ENCODE results near the gene GTF2F2. TPM values are rescaled to one million over a fixed set of nuclear protein-coding genes. Genes with fewer than 3 reads are reported as not detected.

The GTF2F2 gene
- total and polyA plus RNA-seq, 7 donors, result 18.5 to 32.7 (median 28.5) TPM

DNA sequence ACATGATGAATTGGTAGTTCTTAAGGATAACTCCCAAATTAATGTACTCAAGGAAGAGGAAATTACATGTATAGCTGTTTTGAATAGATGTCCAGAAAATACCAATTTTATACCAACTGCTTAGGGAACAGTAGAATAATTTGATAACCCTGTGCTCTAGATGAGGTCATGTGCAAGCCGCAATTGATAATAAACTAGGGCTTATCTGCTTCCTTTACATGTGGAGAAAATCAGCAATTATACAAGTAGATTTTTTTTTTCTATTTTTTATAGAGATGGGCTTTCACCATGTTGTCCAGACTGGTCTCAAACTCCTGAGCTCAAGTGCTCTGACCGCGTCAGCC, 211.4 kb downstream of the GTF2F2 start:
- Histone ChIP-seq H3K27ac (peak overlapping the region in 2 of 4 donors; percentile 4 to 41), H3K27me3 (no peaks in the 10 kb centered on the region), H3K4me1 (peaks cover 0 to 57% (median 29%) of the 10 kb centered on the region in 4 donors), H3K9me3 (no peaks in the 10 kb centered on the region), H3K36me3 (peaks cover 11 to 23% (median 13%) of the 10 kb centered on the region in 4 donors), H3K4me3 (no peak overlapping the region)
- 51 to 70% methylated on average over 3 of the region's 3 CpGs for WGBS, 2 donors
- TF ChIP-seq, protein P1, sequence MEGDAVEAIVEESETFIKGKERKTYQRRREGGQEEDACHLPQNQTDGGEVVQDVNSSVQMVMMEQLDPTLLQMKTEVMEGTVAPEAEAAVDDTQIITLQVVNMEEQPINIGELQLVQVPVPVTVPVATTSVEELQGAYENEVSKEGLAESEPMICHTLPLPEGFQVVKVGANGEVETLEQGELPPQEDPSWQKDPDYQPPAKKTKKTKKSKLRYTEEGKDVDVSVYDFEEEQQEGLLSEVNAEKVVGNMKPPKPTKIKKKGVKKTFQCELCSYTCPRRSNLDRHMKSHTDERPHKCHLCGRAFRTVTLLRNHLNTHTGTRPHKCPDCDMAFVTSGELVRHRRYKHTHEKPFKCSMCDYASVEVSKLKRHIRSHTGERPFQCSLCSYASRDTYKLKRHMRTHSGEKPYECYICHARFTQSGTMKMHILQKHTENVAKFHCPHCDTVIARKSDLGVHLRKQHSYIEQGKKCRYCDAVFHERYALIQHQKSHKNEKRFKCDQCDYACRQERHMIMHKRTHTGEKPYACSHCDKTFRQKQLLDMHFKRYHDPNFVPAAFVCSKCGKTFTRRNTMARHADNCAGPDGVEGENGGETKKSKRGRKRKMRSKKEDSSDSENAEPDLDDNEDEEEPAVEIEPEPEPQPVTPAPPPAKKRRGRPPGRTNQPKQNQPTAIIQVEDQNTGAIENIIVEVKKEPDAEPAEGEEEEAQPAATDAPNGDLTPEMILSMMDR (IDR thresholded peaks at IDR 0.05), result no peak
- TF ChIP-seq POLR2A (IDR thresholded peaks at IDR 0.05), result no peak
- no peak for TF ChIP-seq EP300 (IDR thresholded peaks at IDR 0.05)
- TF ChIP-seq POLR2AphosphoS5 (IDR thresholded peaks at IDR 0.05), result no peak
- intact Hi-C loops (cut with DNase I), result no loop called here
- DNase-seq, result no peak

DNA sequence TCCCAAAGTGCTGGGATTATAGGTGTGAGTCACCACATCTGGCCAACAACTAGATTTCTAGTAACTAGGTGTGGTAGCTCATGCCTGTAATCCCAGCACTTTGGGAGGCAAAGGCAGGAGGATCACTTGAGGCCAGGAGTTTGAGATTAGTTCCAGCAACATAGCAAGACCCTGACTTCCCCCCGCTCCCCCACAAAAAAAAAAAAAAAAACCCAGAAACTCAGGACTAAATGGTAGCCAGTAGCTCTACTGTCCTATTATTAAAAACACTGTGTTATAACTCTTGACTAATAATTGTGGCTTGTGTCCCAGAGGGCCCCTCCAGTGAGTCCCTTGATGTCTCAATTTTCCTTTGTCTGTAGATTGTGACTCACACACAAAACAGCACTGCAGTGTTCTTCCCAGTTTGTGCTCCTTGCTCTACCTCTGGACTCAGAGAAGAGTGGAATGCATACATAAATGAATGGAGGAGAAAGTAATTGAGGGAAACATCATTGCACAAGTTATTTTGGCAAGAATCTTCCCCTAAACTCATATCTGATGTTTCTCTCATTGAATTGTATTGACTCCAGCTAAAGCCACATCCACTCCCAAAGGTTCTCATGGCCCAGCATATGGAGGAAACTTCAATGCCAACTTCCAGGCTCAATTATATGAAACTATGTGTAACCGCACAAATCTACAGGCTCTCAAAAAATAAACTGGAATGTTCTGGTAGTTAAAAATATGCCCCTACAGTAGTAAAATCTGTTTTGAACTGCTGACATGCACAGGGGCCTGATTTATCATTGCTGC, 211.9 kb downstream of the GTF2F2 start:
- Histone ChIP-seq H3K9me3 (no peaks in the 10 kb centered on the region), H3K4me1 (peaks cover 0 to 63% (median 34%) of the 10 kb centered on the region in 4 donors), H3K4me3 (no peak overlapping the region), H3K27me3 (no peaks in the 10 kb centered on the region), H3K36me3 (peaks cover 12 to 29% (median 19%) of the 10 kb centered on the region in 4 donors), H3K27ac (peak overlapping the region in 2 of 4 donors; percentile 4 to 41)
- WGBS, 2 donors, result 93 to 96% methylated on average over 2 of the region's 2 CpGs
- intact Hi-C loops (cut with DNase I), result no loop called here
- TF ChIP-seq, protein P1 (IDR thresholded peaks at IDR 0.05), result no peak
- TF ChIP-seq POLR2AphosphoS5 (IDR thresholded peaks at IDR 0.05), result peak in 1 of 4 donors; percentile 7
- DNase-seq, result no peak

- H3K9me3 ChIP-seq, result no peaks in the 10 kb centered on the region
- 94 to 96% methylated on average over 3 of the region's 3 CpGs for WGBS, 2 donors
- no peaks in the 10 kb centered on the region for H3K27me3 ChIP-seq
- H3K4me3 ChIP-seq, result no peak overlapping the region
- no peak for DNase-seq
- intact Hi-C loops (cut with DNase I), result no loop called here
- H3K4me1 ChIP-seq, result peaks cover 0 to 69% (median 39%) of the 10 kb centered on the region in 4 donors
- peak overlapping the region in 1 of 4 donors; percentile 41 for H3K27ac ChIP-seq
- TF ChIP-seq, protein P1 (IDR thresholded peaks at IDR 0.05), result no peak
- TF ChIP-seq POLR2AphosphoS5 (IDR thresholded peaks at IDR 0.05), result no peak
- no peak for TF ChIP-seq POLR2A (IDR thresholded peaks at IDR 0.05)
- TF ChIP-seq EP300 (IDR thresholded peaks at IDR 0.05), result no peak
- peaks cover 12 to 35% (median 25%) of the 10 kb centered on the region in 4 donors for H3K36me3 ChIP-seq
Measured at GRCh38 chr13:45332831-45333219, 212.5 kb downstream of the GTF2F2 start.

DNA sequence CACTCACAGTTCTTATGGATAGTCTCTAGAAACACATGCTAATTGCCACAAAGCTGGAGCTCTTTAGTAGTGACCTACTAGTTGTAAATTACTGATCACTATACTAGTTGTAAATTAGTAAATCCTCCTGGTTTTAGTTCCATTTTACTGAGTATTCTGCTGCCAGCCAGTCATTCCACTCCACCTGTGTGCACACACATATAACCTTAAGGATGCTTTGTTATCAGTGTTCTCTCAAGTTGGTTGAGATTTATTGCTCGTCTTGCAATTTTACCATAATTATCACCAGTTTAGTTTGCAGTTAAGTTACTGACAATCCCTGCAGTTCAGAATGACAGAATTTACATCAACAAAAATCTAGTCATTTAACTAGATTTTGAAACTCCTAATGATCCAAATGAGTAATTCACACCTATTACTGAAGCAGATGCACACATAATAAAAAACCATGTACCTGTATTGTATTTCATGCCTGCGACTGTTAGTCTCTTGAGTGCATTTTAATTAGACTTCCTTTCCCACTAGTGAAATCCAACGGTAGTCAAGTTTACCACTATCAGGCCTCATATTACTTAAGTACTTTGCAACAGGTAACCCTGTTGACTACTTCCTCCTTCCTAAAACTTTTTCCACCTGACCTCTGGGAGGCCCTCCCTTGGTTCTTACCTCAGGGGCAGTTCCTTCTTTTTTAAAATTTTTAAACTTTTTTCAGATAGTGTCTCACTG, 213.1 kb downstream of the GTF2F2 start:
- peaks cover 0 to 74% (median 44%) of the 10 kb centered on the region in 4 donors for H3K4me1 ChIP-seq
- no peak for DNase-seq
- intact Hi-C loops (cut with DNase I), result no loop called here
- no peaks in the 10 kb centered on the region for H3K9me3 ChIP-seq
- no peak overlapping the region for H3K27ac ChIP-seq
- no peaks in the 10 kb centered on the region for H3K27me3 ChIP-seq
- peaks cover 15 to 40% (median 30%) of the 10 kb centered on the region in 4 donors for H3K36me3 ChIP-seq
- no peak overlapping the region for H3K4me3 ChIP-seq
- no peak for TF ChIP-seq POLR2A (IDR thresholded peaks at IDR 0.05)
- no peak for TF ChIP-seq POLR2AphosphoS5 (IDR thresholded peaks at IDR 0.05)
- 47 to 59% methylated on average over 3 of the region's 3 CpGs for WGBS, 2 donors

Small RNA genes lying within 50 kb of the gene (small RNA-seq; reads per million reads assigned to genes)
- gene AL138693.1 (0 reads per million in 3 donors), gene AL138963.2 (0 reads per million in 3 donors)

Other genes starting within 250 kb of the GTF2F2 start
- 1 to 10 TPM; 2.2 to 3.5 (median 3.0) TPM for gene NUFIP1, start 131.0 kb upstream of the GTF2F2 start, total RNA-seq
- gene NUFIP1, start 131.0 kb upstream of the GTF2F2 start, polyA plus RNA-seq, result 1 to 10 TPM; 1.6 to 2.7 (median 1.8) TPM
- gene GPALPP1, start 131.0 kb upstream of the GTF2F2 start, total RNA-seq, result 10 to 100 TPM; 26.3 to 40.7 (median 32.9) TPM
- 10 to 100 TPM in 1 of 3 donors, 1 to 10 TPM in 2; 7.8 to 12.0 (median 8.3) TPM for gene GPALPP1, start 131.0 kb upstream of the GTF2F2 start, polyA plus RNA-seq
- gene KCTD4, start 80.5 kb downstream of the GTF2F2 start, total RNA-seq, result 1 to 10 TPM; 1.4 to 6.8 (median 2.2) TPM
- gene KCTD4, start 80.5 kb downstream of the GTF2F2 start, polyA plus RNA-seq, result 1 to 10 TPM in 1 of 3 donors, under 1 TPM in 2; 0.22 to 1.2 (median 0.60) TPM
- gene TPT1, start 220.7 kb downstream of the GTF2F2 start, total RNA-seq, result 1,000 to 10,000 TPM; 3,556 to 5,645 (median 4,871) TPM
- over 10,000 TPM in 2 of 3 donors, 1,000 to 10,000 TPM in 1; 6,420 to 14,118 (median 13,579) TPM for gene TPT1, start 220.7 kb downstream of the GTF2F2 start, polyA plus RNA-seq